A204.1 (cell line): ENCODE data around the gene CADPS2.

Source experiments
- FAIRE-seq: peaks from 2 replicates; lab custom pipeline; 2012; peaks lifted over from hg19 to GRCh38; lab: Jason Lieb, UNC

CADPS2 gene

DNA sequence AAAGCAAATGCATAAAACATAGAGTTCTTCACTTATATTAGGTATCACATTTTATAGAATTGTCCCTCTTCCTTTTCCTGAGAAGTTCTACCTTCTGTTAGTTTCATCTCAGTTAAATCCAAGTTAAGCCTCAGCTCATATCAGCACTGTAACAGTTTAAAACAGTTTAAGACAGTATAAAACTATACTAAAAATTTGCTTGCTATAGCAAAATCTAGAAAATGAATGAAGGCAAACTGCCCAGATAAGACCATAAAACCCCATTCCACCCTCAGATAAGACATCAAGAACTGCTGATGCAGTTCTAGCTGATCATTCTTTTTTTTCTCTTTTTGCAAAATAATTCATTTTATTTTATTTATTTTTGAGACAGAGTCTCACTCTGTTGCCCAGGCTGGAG is 364.5 kb downstream of the CADPS2 start:
- no peak for FAIRE-seq

DNA sequence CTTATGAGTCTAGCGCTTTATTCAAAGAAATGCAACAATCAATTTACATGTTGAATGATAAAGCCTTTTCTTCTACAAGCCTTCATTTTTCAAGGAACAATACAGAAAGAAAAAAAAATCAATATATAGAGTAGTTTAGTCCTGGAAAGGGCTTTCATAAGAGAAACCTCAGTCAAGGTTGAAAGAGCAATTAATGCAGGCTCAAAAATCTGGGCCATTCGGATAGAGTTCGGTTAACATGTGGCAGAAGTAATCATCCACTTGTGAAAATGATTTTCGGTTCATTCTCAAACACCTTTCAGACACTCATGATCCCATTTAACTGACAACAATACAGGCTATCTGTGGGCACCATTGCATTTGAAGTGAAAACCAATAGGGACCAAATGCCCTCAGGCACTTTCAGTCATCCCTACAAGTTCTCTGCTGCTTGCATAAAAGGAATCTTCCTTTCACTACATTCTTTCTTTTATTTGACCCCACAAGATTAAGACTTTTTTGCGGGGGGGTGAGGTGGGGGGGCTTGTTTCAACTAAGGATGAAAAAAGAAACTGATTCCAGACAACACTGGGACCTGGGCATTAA is 365.2 kb downstream of the CADPS2 start:
- FAIRE-seq: no peak

DNA sequence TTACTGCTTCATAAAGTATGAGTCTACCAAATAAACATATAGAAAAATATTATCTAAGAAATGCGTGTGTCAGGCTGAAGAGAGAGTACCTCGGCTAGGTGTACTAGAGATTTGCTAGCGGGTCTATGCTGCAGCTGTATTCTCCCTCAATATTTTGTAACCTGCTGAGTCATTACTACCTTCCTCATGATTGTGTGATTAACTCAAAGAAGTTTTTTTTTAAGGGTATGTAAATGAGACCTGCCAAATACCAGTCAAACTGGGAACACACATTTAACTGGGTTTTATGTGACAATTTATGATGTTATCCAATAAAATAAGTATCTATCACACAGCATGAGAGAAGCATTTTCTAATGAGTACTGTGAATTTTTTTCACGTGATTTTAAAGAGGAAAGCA is 367.8 kb downstream of the CADPS2 start:
- FAIRE-seq: no peak

DNA sequence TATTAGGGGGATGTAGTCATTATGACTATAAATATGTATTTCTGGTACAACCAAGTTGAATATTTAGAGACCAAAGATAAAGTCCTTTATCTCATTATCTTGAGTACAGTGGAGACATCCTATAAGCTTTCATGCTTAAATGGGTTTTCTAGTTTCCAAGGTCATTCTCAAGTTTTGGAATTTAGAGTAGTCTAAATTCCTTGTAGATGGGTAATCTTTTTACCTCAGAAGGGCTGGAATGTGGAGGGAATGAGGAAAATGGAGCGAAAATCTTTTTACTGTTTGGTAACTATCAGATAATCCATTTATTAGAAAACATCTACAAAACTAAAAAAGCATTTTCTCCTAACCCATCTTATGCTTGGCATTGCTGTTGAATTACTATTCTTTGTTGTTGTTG is 368.7 kb downstream of the CADPS2 start:
- FAIRE-seq: no peak

DNA sequence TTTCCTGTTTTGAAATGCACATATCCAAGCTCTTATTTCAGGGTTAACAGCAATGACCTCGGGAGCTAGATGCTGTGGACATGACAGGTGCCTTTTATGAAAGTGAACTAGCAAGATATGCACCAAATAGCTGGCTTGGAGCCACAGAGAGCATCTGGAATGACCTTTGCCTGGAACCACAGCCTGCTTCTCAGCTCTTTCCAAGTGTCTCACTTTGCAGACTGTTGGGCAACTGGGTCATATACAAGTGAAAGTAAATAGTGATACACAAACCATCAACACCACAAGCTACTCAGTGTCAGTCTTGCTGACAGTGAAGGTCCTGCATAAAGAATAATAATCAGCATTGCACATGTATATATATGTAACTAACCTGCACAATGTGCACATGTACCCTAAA is 370.9 kb downstream of the CADPS2 start:
- FAIRE-seq: no peak

DNA sequence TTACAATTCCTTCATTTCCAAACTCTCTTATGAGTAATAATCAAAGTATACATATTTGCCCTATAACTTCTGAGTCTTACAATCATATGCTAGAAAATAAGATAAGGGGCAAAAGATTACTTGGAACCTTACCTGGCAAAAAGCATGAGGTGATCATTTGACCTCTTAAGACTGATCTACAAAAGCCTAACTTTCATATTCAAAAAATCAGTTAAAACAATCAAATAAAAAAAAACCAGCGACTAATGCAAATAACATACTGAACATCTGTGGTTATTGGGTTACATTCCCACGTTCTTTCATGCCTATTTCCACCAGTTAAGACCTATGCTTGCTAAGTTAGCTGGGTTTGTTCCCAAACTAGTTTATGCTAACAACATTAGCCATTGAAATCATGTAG is 375.0 kb downstream of the CADPS2 start:
- FAIRE-seq: no peak

DNA sequence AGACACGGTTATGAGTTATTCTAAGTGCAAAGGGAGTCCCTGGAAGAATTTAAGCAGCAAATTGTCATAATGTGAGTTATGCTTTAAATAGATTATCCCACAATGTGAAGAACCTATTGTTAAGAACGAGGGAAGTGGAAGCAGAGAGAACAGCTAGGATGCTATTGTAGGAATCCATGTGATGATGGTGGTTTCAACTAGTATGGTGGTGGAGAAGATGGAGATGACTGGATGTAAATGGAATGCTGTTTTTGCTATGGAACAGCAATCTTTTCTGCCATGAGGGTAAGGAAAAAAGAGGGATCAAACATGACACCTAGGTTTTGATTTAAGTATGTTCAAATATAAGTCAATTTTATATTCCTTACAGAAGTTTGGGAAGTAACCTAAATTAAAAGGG is 378.7 kb downstream of the CADPS2 start:
- FAIRE-seq: no peak

DNA sequence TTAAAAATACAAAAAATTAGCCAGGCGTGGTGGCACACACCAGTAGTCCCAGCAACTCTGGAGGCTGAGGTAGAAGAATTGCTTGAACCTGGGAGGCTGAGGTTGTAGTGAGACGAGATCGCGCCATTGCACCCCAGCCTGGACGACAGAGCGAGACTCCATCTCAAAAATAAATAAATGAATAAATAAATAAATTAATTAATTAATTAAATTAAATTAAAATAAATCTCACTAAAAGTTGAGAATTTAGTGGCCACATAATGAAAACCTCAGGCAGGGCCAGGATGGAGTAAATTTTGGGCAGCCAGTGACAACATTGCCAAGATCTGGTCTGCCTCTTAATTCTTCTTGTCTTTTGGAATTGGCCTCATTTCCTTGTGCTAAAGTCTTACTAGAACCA is 394.3 kb downstream of the CADPS2 start:
- FAIRE-seq: no peak

DNA sequence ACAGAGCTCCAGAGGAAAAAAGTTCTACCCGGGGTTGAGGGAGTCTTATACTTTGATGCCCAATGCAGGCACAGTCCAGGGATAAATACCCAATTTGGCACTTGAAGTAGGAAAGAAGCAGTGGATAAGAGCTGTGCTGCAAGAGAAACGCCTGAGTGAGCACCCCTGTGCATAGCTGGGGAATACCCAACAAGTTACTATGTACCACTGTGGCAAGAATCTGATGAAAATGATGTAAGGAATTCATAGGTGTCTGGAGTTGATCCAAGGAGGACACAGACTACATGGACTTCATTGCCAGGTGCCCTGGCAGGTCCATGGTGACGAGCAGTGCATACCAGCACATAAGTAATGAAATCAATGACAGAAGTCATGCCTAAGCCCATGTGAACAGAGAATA is 398.0 kb downstream of the CADPS2 start:
- no peak for FAIRE-seq

DNA sequence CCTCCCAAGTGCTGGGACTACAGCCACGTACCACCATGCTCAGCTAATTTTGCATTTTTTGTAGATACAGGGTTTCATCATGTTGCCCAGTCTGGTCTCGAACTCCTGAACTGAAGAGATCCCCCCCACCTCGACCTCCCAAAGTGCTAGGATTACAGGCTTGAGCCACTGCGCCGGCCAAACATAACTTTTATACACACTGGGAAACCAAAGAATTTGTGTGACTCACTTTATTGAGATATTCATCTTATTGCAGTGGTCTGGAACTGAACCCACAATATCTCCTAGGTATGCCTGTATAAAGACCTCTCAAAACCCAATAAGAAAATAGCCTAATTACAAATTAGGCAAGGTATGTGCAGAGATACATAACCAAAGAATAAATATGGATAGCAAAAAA is 399.1 kb downstream of the CADPS2 start:
- FAIRE-seq: no peak

DNA sequence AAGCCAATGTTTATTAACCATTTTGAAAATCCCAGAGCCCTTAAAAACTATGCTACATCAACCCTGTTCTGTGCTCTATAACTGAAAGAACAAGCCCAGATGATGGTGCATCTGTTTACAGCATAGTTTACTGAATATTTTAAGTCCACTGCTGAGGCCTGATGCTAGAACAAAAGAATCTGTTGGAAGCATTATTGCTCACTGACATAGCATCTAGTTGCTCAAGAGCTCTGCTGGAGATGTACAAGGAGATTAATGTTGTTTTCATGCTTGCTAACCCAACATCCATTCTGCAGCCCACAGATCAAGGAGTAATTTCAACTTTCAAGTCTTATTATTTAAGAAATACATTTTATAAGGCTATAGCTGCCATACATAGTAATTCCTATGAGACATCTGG is 400.4 kb downstream of the CADPS2 start:
- FAIRE-seq: no peak

DNA sequence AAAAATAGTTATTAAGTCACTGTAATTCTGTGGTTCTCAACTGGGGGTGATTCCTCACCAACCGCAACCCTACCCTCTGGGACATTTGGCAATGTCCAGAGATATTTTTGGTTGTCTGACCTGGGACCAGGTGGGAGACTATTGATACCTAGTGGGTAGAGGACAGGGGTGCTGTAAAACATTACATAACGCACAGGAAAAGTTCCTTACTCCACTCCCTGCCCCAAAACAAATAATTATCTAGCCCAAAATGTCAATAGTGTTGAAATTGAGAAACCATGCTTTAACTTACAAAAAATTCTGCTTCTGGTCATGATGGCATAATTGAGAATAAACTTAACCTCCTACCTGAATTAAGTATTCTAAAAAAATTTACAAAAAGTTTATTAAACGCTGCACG is 404.0 kb downstream of the CADPS2 start:
- FAIRE-seq: no peak

DNA sequence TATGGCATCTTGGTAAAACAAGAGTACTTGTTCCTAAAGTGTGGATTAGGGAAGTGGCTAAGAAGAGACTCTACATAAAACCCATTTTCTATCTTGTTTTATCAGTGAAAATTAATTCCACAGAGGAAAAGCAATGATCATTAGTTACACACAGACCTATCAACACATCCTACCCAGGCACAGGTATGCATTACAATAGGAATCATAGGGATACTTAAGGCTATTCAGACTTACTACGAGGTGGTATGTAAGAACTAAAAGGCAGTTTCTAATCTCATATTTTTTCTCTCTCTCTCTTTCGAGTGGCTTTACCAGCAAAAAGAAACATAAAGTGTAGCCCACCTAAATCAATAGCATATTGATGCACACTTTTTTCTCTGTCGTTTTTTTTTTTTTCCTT is 415.4 kb downstream of the CADPS2 start:
- FAIRE-seq: no peak

DNA sequence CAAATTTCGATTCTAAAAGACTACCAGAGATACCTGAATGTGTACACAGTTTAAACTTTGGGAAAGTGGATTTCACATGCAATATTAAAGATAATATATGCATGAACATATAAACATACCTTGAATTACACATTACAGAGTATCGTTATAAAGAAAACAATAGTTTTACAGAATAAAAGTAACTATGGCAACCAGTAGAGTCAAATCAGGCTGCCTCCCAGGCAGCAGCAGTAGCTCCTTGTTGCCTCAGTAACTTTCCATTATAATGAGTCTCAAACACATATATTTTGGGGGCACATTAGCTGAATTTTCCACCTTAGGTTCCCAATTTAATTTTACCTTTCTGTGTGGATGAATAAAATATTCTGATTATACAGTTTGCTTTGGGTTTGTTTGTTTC is 417.3 kb downstream of the CADPS2 start:
- no peak for FAIRE-seq

DNA sequence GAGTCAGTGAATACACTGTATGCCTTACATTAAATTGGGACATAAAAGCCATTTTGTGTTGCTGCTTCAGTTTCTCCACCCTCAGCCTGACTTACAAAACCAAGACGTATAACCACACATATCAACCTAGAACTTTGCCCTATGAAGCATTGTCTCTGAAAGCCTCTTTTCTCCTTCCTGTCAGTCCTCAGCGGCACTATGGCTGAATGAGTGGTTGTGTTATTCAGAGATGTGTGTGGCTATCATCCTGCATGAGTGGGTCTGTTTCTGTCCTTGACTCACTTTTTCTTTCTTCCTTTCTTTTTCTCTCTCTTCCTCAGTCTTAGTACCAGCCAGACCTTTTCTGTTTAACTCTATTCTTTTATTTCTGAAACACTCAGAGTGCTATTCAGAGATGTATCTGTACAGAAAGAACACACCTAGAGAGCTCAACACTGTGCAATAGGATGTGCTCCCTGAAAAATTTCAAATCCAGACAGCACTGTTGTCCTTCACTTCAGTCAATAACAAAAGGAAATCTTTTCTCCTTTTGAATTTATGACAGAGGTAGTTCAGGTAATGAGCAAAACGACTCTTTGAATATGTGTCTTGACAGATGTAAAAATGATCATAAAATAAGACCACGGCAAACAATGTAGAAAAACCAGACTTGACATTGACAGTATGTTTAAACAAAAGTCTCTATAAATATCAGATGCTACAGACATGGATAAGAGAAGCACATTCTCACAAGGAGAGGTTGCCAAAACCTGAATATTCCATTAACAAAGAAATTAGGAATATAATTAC is 418.4 kb downstream of the CADPS2 start:
- FAIRE-seq: no peak

DNA sequence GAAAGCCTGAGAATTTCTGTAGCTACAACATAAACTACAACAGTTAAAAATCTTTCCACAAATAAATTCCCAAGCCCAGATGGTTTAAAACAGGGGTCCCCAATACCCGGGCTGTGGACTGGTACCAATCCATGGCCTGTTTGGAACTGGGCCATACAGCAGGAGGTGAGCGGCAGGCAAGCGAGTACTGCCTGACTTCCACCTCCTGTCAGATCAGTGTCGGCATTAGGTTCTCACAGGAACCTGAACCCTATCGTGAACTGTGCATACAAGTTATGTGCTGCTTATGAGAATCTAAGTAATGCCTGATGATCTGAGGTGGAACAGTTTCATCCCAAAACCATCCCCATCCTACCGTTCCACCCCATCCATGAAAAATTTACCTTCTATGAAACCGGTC is 421.0 kb downstream of the CADPS2 start:
- no peak for FAIRE-seq

DNA sequence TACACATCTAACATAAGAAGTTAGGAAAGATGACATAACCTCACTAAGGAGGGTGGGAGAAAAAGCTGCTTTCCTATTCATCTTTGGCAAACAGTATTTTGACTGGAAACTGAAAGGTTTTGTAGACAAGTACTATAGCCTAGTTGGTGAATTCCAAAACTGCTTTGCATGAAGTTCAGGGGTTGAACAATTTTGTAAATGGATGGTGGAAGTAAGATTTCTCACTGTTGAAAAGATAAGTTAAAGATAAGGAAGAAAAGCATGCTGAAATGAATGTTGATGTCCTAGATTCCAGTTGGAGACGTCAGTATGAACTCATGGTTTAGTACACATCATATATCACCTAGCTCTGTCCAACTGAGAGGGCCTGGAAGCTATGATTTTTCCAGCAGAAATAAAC is 422.6 kb downstream of the CADPS2 start:
- FAIRE-seq: no peak

DNA sequence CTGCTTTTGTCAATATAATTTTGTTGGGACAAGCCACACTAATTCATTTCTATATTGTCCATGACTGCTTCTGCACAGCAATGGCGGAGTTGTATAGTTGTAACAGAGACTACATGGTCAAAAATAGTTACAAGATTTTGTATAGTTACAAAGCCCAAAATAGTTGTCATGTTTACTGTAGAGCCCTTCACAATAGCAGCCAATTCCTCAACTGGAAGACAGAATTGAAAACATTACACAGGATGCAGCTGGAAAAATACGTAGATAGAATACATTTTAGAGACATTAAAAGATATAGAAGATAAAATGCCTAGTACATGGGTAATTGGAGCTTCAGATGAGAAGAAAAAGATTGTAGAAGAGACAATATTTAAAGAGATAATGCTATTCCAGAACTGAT is 425.3 kb downstream of the CADPS2 start:
- FAIRE-seq: no peak

DNA sequence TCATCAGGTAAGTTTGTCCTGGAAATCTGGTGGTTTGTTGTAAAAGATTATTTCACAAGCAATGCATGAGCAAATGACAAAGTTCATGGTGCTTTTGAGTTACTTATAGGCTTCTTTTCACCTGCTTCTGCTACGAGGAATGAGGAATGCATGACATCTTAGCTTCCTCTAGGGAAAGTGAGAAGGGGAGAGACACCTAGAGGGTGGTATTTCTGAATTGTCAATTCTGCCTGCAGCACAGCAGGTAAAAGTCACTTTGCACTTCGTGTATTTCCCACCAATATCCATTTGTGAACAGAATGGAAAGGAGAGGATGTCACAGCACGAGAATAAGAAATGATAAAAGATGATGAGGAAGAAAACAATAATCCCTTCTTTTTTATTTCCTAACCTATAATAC is 428.3 kb downstream of the CADPS2 start:
- no peak for FAIRE-seq

DNA sequence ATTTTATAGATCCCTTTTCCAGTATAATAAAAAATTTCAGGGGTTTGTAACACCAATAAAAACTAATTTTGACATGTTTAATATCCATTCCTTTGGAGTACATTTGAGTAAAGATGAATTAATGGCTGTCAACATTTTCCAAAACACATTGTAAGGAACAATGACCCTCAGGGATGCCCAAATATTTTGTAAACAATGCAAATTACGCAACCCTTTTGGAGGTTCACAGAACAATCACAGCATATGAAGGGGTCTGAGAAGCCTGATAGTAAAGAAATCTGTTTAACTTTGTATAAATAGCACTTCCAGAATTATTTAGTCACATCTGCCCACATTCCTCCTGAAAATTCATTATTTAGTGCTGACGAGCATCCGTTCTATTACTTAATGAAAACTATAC is 428.9 kb downstream of the CADPS2 start:
- no peak for FAIRE-seq

DNA sequence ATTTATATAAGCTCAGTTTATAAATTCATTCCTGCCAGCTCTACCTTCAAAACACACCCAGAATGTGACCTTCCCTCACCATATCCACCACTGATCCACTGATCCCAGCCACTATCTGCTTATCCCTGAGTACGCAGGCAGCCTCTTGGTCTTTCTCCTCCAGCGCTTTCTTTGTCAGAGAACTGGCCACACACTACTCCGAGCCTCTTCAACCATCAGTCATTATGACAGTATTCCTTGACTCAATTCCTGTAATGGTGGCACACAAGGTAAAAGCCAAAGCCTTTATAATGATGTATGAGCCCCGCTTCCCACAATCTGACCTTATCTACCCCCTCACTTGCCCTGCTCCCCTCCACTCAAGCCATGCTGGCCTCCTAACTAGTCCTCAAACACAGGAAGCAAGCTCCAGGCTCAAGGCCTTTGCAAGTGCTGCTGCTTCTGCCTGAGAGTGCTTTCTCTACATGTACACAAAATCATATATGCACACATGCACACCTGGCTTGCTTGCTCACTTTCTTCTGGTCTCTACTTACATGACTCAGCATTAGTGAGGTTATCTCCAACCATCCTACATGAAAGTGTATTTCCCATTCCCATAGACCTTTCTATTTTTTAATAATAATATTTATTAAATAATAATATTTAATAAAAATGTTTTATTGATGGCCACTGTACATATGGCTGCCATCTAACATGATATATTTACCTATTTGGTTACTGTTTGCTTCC is 431.3 kb downstream of the CADPS2 start:
- no peak for FAIRE-seq

DNA sequence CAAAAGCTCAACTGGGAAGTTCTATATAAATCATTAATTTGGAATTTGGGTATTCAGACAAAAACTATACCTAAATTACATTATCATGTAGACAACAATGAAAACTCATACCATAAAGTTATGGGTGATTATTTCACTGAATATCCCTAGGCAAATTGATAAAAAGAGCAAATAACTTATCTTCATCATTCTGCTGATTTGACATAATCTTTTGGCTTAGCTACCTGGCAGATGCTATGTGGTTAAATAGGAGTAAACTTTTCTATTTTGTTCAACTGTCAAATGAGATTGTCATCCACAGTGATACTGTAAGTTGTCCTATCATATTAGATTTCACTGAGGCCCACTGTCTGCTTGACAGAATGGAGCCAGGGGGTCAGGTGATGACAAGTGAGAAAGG is 432.8 kb downstream of the CADPS2 start:
- no peak for FAIRE-seq

DNA sequence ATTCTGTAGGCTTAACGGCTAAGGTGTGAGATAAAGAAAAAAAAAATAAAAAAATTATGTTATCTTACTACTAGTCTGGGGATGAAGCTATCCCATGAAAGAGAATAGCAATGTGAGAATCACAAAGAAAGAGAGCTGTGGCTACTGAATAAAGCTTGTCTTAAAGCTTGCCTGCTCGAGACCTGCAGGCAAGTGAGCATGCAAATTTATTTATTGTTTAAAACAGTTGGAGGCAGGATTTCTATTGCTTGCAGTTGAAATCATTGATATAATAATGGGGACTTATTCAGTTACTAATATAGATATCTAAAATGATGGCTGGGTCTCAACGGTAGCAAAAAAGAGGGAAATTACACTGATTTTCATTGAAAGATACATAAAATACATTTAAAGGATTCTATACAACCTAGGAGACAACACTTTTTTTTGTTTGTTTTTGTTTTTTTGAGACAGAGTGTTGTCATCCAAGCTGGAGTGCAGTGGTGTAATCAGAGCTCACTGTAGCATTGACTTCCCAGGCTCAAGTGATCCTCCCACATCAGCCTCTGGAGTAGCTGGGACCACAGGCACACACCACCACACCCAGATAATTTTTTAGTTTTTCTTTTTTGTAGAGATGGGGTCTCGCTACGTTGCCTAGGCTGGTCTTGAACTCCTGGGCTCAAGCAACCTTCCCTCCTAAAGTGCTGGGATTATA is 437.2 kb downstream of the CADPS2 start:
- no peak for FAIRE-seq
